T-helper 1 cell treated with Interleukin-12 subunit alpha and Interleukin-12 subunit beta and Interleukin-4 antibody, amounts not matched to agents 30 ng/mL and 1 ng/mL, for 36 hours (primary cell): Measurements from ENCODE around the gene IGSF10. TPM values are rescaled to one million over a fixed set of nuclear protein-coding genes. Genes with fewer than 3 reads are reported as not detected.
"Not testable (repeated sequence)": the region's sequence is repeated elsewhere in the genome, so short reads cannot be mapped to it uniquely, and the experiment has no call there.

Experiments used
- intact Hi-C: fragments of 100-400 bp; cut with micrococcal nuclease; formaldehyde crosslinking; loops from one replicate; pipeline ENCODE4 v1.15.1; 2024
- total RNA-seq: library from RNA; stranded (reverse); gene quantifications from 2 replicates; pipeline ENCODE4 v1.2.3, GENCODE V29; 2022

Gene IGSF10
- total RNA-seq, result not detected in 2 replicates

- intact Hi-C loops, result no loop called here
These were observed at the start of gene IGSF10 for GRCh38 chr3:151460774-151461450. Gene IGSF10, minus strand, starts transcription at chr3:151461061. Its CDS starts 2,352 bp downstream, at chr3:151458709.

GRCh38 chr3:151509468-151510135 is 48.7 kb upstream of the IGSF10 start:
- intact Hi-C loops, result not testable (repeated sequence)

GRCh38 chr3:151504606-151505005 is 43.7 kb upstream of the IGSF10 start:
- intact Hi-C loops, result no loop called here

GRCh38 chr3:151503074-151503473 is 42.2 kb upstream of the IGSF10 start:
- intact Hi-C loops, result no loop called here

GRCh38 chr3:151501923-151502632 is 41.2 kb upstream of the IGSF10 start:
- intact Hi-C loops, result no loop called here

- intact Hi-C loops, result no loop called here
These were observed 40.5 kb upstream of the IGSF10 start for GRCh38 chr3:151501171-151501922.

GRCh38 chr3:151499168-151499567 is 38.3 kb upstream of the IGSF10 start:
- intact Hi-C loops, result no loop called here

- intact Hi-C loops, result no loop called here
These were observed 30.7 kb upstream of the IGSF10 start for GRCh38 chr3:151491525-151491924.

- intact Hi-C loops, result not testable (repeated sequence)
These were observed 27.0 kb upstream of the IGSF10 start for GRCh38 chr3:151487833-151488232.

- intact Hi-C loops, result no loop called here
These were observed 23.2 kb upstream of the IGSF10 start for GRCh38 chr3:151483961-151484520.

- intact Hi-C loops, result no loop called here
These were observed 22.6 kb upstream of the IGSF10 start for GRCh38 chr3:151483488-151483887.

- intact Hi-C loops, result no loop called here
These were observed 19.6 kb upstream of the IGSF10 start for GRCh38 chr3:151480492-151480891.

GRCh38 chr3:151479452-151479851 is 18.6 kb upstream of the IGSF10 start:
- intact Hi-C loops, result no loop called here

GRCh38 chr3:151478335-151478697 is 17.5 kb upstream of the IGSF10 start:
- intact Hi-C loops, result no loop called here

- intact Hi-C loops, result no loop called here
These were observed 16.9 kb upstream of the IGSF10 start for GRCh38 chr3:151477591-151478334.

GRCh38 chr3:151476344-151477018 is 15.6 kb upstream of the IGSF10 start:
- intact Hi-C loops, result no loop called here

GRCh38 chr3:151468284-151468917 is 7.5 kb upstream of the IGSF10 start:
- intact Hi-C loops, result loop anchor here (1.0 to 5.0 kb wide), 6 partner anchors 241 to 1106 kb away; no protein-coding TSS in a partner anchor

- intact Hi-C loops, result loop anchor here (5.0 kb wide), 1 partner anchor 300 kb away; no protein-coding TSS in a partner anchor
These were observed 6.2 kb upstream of the IGSF10 start for GRCh38 chr3:151467069-151467468.

GRCh38 chr3:151462991-151463390 is 2.1 kb upstream of the IGSF10 start:
- intact Hi-C loops, result no loop called here
